ENCODE data around the gene MCM8. TPM values are rescaled to one million over a fixed set of nuclear protein-coding genes. Genes with fewer than 3 reads are reported as not detected.

The MCM8 gene
- polyA plus RNA-seq, 1 donor (not counting 4 experiments of a cell fraction or from before 2014, with no cell fraction given), result 7.0 TPM

DNA sequence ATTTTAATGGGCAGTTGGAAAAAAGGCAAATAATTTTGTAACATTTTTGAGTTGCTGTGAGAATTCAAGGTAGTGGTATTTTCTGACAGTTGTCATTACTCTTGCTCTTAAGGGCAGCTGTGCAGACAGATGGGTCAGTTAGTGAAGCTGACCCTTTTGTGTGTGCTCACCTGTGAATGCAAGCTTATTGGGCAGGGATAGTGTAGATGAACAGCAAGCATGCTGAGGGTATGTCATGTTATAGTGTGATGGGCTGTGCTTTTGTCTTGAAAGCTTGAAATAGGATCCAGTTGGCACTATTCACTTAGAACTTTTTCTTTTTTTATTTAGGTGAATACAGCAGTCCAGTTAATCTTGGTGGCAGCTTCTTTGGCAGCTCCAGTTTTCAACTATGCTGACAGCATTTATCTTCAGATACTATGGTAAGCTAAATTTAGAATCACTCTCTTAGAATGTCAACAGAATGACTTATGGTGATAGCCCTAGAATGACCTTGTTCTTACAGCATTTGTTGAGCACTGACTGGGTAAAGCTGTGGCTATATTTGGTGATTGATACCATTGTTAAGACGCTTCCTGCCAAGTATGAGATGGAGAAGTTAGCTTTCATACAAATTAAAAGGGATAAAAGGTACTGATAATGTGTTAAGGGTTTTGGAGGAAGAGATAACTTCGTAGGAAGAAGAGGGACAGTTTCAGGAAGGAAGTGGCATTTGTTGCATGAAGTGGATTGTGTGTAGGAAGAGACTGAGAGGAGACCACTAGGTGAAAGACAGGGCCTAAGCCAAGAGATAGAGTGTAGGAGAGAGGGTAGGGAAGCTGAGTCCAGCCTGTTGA is 83.9 kb downstream of the MCM8 start:
- Histone ChIP-seq H3K27ac (ENCODE audit: control insufficient read depth, insufficient read depth, low read length) (no peak overlapping the region), H3K9ac (ENCODE audit: control insufficient read depth, extremely low read depth, insufficient read depth, low read length) (no peak overlapping the region)
- no peak for FAIRE-seq

GRCh38 chr20:6036213-6036612 is 85.8 kb downstream of the MCM8 start:
- no peaks in the 10 kb centered on the region for H3K9me1 ChIP-seq (ENCODE audit: control insufficient read depth, extremely low read depth, insufficient read depth, low read length)
- H3K4me2 ChIP-seq (ENCODE audit: control insufficient read depth, extremely low read depth, insufficient read depth, low read depth, low read length), result no peak overlapping the region
- no peak for TF ChIP-seq EZH2 (IDR thresholded peaks at IDR 0.05; ENCODE audit: low read length)
- TF ChIP-seq CTCF (optimal IDR thresholded peaks at IDR 0.05 in 1 of 3, IDR thresholded peaks at IDR 0.05 in 1 of 3, conservative IDR thresholded peaks at IDR 0.05 in 1 of 3; ENCODE audit: extremely low read depth in 1 of 3, insufficient read depth in 2 of 3, low read length in 3 of 3), result no peak
- H2AFZ ChIP-seq (ENCODE audit: control insufficient read depth, low read length), result no peak overlapping the region
- no peaks in the 10 kb centered on the region for H3K79me2 ChIP-seq (ENCODE audit: control insufficient read depth, insufficient read depth, low read length)
- dilution Hi-C loops (cut with MboI; ENCODE audit: extremely low pct_ligation_motif_present, low sequenced_read_pairs), result no loop called here
- H3K27ac ChIP-seq (ENCODE audit: control insufficient read depth, insufficient read depth, low read length), result no peak overlapping the region
- H3K4me1 ChIP-seq (ENCODE audit: control insufficient read depth, extremely low read depth, insufficient read depth, low read length), result no peaks in the 10 kb centered on the region
- FAIRE-seq (no peak), DNase-seq (ENCODE audit: low read depth, low spot score) (no peak)
- H3K4me3 ChIP-seq (ENCODE audit: control insufficient read depth in 2 of 3, extremely low read depth in 1 of 3, insufficient read depth in 2 of 3, low read depth in 1 of 3, low read length in 3 of 3), result no peak overlapping the region
- H3K9me3 ChIP-seq (ENCODE audit: control insufficient read depth, low read depth, low read length), result no peaks in the 10 kb centered on the region
- H3K9ac ChIP-seq (ENCODE audit: control insufficient read depth, extremely low read depth, insufficient read depth, low read length), result no peak overlapping the region
- no peaks in the 10 kb centered on the region for H3K27me3 ChIP-seq (ENCODE audit: control insufficient read depth, extremely low read depth, insufficient read depth, low read length)
- no peaks in the 10 kb centered on the region for H4K20me1 ChIP-seq (ENCODE audit: control insufficient read depth, extremely low read depth, insufficient read depth, low read length)
- peaks cover 17 to 32% of the 10 kb centered on the region in 2 experiments for H3K36me3 ChIP-seq (ENCODE audit: control insufficient read depth in 2 of 2, extremely low read depth in 1 of 2, insufficient read depth in 2 of 2, low read length in 2 of 2)

More for the DNA sequence above, 83.9 kb downstream of the MCM8 start:
- Histone ChIP-seq H3K4me2 (ENCODE audit: control insufficient read depth, extremely low read depth, insufficient read depth, low read depth, low read length) (no peak overlapping the region), H3K36me3 (ENCODE audit: control insufficient read depth in 2 of 2, extremely low read depth in 1 of 2, insufficient read depth in 2 of 2, low read length in 2 of 2) (peaks cover 13 to 29% of the 10 kb centered on the region in 2 experiments), H3K27me3 (ENCODE audit: control insufficient read depth, extremely low read depth, insufficient read depth, low read length) (no peaks in the 10 kb centered on the region), H3K4me3 (ENCODE audit: control insufficient read depth in 2 of 3, extremely low read depth in 1 of 3, insufficient read depth in 2 of 3, low read depth in 1 of 3, low read length in 3 of 3) (no peak overlapping the region), H3K4me1 (ENCODE audit: control insufficient read depth, extremely low read depth, insufficient read depth, low read length) (no peaks in the 10 kb centered on the region), H3K9me3 (ENCODE audit: control insufficient read depth, low read depth, low read length) (no peaks in the 10 kb centered on the region), H3K9me1 (ENCODE audit: control insufficient read depth, extremely low read depth, insufficient read depth, low read length) (no peaks in the 10 kb centered on the region), H4K20me1 (ENCODE audit: control insufficient read depth, extremely low read depth, insufficient read depth, low read length) (peaks cover 4% of the 10 kb centered on the region), H2AFZ (ENCODE audit: control insufficient read depth, low read length) (no peak overlapping the region), H3K79me2 (ENCODE audit: control insufficient read depth, insufficient read depth, low read length) (peaks cover 3% of the 10 kb centered on the region)
- no peak for DNase-seq (ENCODE audit: low read depth, low spot score)
- dilution Hi-C loops (cut with MboI; ENCODE audit: extremely low pct_ligation_motif_present, low sequenced_read_pairs), result no loop called here
- TF ChIP-seq CTCF (optimal IDR thresholded peaks at IDR 0.05 in 1 of 3, IDR thresholded peaks at IDR 0.05 in 1 of 3, conservative IDR thresholded peaks at IDR 0.05 in 1 of 3; ENCODE audit: extremely low read depth in 1 of 3, insufficient read depth in 2 of 3, low read length in 3 of 3) (no peak), EZH2 (IDR thresholded peaks at IDR 0.05; ENCODE audit: low read length) (no peak)
